Testis (tissue), 2 donors: ENCODE results near the gene TOX3.

Experiments used
- CTCF ChIP-seq, 3 experiments: fragments of 450-650 bp in 2 of 3; fragments of 200-600 bp in 1 of 3; sonication (generic) in 1 of 3; IDR thresholded peaks; one replicate each; pipeline ENCODE4 v1.5.1; 2016 to 2019; ENCODE audit warnings: antibody characterized with exemption in 3 of 3, mild to moderate bottlenecking in 2 of 3, moderate library complexity in 1 of 3
- POLR2A ChIP-seq: fragments of 450-650 bp; IDR thresholded peaks from one replicate; pipeline ENCODE4 v1.6.1; 2017; ENCODE audit warnings: antibody characterized with exemption, mild to moderate bottlenecking, moderate library complexity

- TF ChIP-seq CTCF (IDR thresholded peaks at IDR 0.05) = no peak
- no peak for TF ChIP-seq POLR2A
These were observed 96.7 kb downstream of the TOX3 start for GRCh38 chr16:52450241-52450640.
